H1 (cell line): ENCODE results near the gene MAGI2. TPM values are rescaled to one million over a fixed set of nuclear protein-coding genes. Genes with fewer than 3 reads are reported as not detected.

ENCODE experiments used
- CTCF ChIA-PET: fragments of 300-600 bp; sonication (Branson Sonifier 250); formaldehyde crosslinking; loops from one replicate; lab custom pipeline; 2021; ENCODE audit not compliant: partially characterized antibody; lab: Charles Lee
- POLR2A ChIA-PET: fragments of 300-600 bp; sonication (Branson Sonifier 250); formaldehyde crosslinking; loops from one replicate; lab custom pipeline; 2021; ENCODE audit warnings: inconsistent platforms; ENCODE audit not compliant: partially characterized antibody; lab: Charles Lee
- DNase-seq, 2 experiments: peaks; one replicate each; pipeline versions ENCODE4 v3.0.0 to v3.0.0-alpha.2; 2010 to 2022; ENCODE audit warnings: low spot score in 2 of 2, low read depth in 1 of 2, mixed read lengths in 1 of 2
- FAIRE-seq: peaks from 2 replicates; lab custom pipeline; 2011; peaks lifted over from hg19 to GRCh38; lab: Jason Lieb, UNC
- H2AFZ ChIP-seq: 2 replicates; pipeline ENCODE4 v1.8.1; 2012; ENCODE audit warnings: low read length, inconsistent platforms
- H2AK5ac ChIP-seq: 2 replicates; pipeline ENCODE4 v1.6.1; 2013; ENCODE audit warnings: low read depth, low read length
- H2BK120ac ChIP-seq: replicated peaks from 2 replicates; pipeline ENCODE3; 2013; ENCODE audit warnings: low read depth, low read length, inconsistent platforms
- H2BK12ac ChIP-seq: 2 replicates; pipeline ENCODE4 v1.6.1; 2013; ENCODE audit warnings: low read depth, low read length
- H2BK15ac ChIP-seq: 2 replicates; pipeline ENCODE4 v1.6.1; 2013; ENCODE audit warnings: low read length
- H2BK20ac ChIP-seq: 2 replicates; pipeline ENCODE4 v1.6.1; 2013; ENCODE audit warnings: low read length
- H2BK5ac ChIP-seq: 2 replicates; pipeline ENCODE4 v1.6.1; 2013; ENCODE audit warnings: low read depth, low read length
- H3K14ac ChIP-seq: 2 replicates; pipeline ENCODE4 v1.6.1; 2013; ENCODE audit warnings: inconsistent platforms; ENCODE audit not compliant: insufficient read length
- H3K18ac ChIP-seq: 2 replicates; pipeline ENCODE4 v1.6.1; 2013; ENCODE audit warnings: low read length; ENCODE audit errors: extremely low read depth
- H3K23ac ChIP-seq: 2 replicates; pipeline ENCODE4 v1.6.1; 2013; ENCODE audit warnings: inconsistent platforms; ENCODE audit not compliant: insufficient read length
- H3K23me2 ChIP-seq: 2 replicates; pipeline ENCODE4 v1.6.1; 2013; ENCODE audit warnings: low read depth, low read length
- H3K27ac ChIP-seq: 2 replicates; pipeline ENCODE4 v1.6.1; 2011; ENCODE audit warnings: low read depth, low read length, inconsistent platforms
- H3K27me3 ChIP-seq, 4 experiments: replicated peaks in 1 of 4; 1 replicate in 1 of 4; 2 replicates in 3 of 4; pipeline versions ENCODE4 v1.6.1 to v1.8.1; 2011 to 2013; ENCODE audit warnings: low read length in 3 of 4, mild to moderate bottlenecking in 3 of 4, inconsistent platforms in 2 of 4, mixed read lengths in 2 of 4, moderate library complexity in 1 of 4; ENCODE audit not compliant: control insufficient read depth in 3 of 4, insufficient read depth in 3 of 4; ENCODE audit errors: extremely low read depth in 1 of 4
- H3K36me3 ChIP-seq, 4 experiments: 2 replicates each; pipeline versions ENCODE4 v1.6.1 to v1.8.1; 2011 to 2013; ENCODE audit warnings: mild to moderate bottlenecking in 4 of 4, low read length in 3 of 4, moderate library complexity in 2 of 4, control low read depth in 1 of 4, inconsistent platforms in 1 of 4; ENCODE audit not compliant: insufficient read depth in 4 of 4, control insufficient read depth in 2 of 4
- H3K4ac ChIP-seq: replicated peaks from 2 replicates; pipeline ENCODE3; 2013; ENCODE audit warnings: low read length, low read depth, mixed read lengths, inconsistent platforms; ENCODE audit not compliant: insufficient read length
- H3K4me1 ChIP-seq, 4 experiments: replicated peaks in 1 of 4; 1 replicate in 1 of 4; 2 replicates in 3 of 4; pipeline versions ENCODE4 v1.6.1 to v1.8.1; 2011 to 2013; ENCODE audit warnings: low read length in 3 of 4, inconsistent platforms in 2 of 4, mixed read lengths in 1 of 4; ENCODE audit not compliant: insufficient read depth in 4 of 4, control insufficient read depth in 3 of 4
- H3K4me2 ChIP-seq, 2 experiments: 2 replicates each; pipeline versions ENCODE4 v1.6.1 to v1.8.1; 2011 to 2013; ENCODE audit warnings: low read depth in 2 of 2, low read length in 2 of 2, control low read depth in 1 of 2, inconsistent platforms in 1 of 2, mild to moderate bottlenecking in 1 of 2; ENCODE audit not compliant: insufficient read depth in 1 of 2
- H3K4me3 ChIP-seq, 4 experiments: fragments of 200-600, 300-600 bp in 1 of 4; sonication (generic), shearing (Covaris generic), sonication (Bioruptor Twin) in 1 of 4; 2 replicates each; pipeline versions ENCODE4 v1.5.1 to v1.8.1; 2011 to 2016; ENCODE audit warnings: low read length in 4 of 4, low read depth in 3 of 4, control low read depth in 2 of 4, inconsistent platforms in 2 of 4, mild to moderate bottlenecking in 2 of 4, mixed read lengths in 1 of 4, moderate library complexity in 1 of 4; ENCODE audit not compliant: insufficient read depth in 2 of 4; ENCODE audit errors: extremely low read depth in 1 of 4
- H3K56ac ChIP-seq: replicated peaks from 2 replicates; pipeline ENCODE3; 2013; ENCODE audit warnings: low read depth, mild to moderate bottlenecking, mixed read lengths, low read length, inconsistent platforms; ENCODE audit not compliant: insufficient read length
- H3K79me1 ChIP-seq: 2 replicates; pipeline ENCODE4 v1.6.1; 2013; ENCODE audit warnings: low read depth, low read length, control low read depth
- H3K79me2 ChIP-seq, 2 experiments: 2 replicates each; pipeline versions ENCODE4 v1.6.1 to v1.8.1; 2012 to 2013; ENCODE audit warnings: low read length in 2 of 2, mild to moderate bottlenecking in 2 of 2, inconsistent platforms in 1 of 2; ENCODE audit not compliant: insufficient read depth in 2 of 2, control insufficient read depth in 1 of 2
- H3K9ac ChIP-seq, 4 experiments: replicated peaks in 1 of 4; 1 replicate in 1 of 4; 2 replicates in 3 of 4; pipeline versions ENCODE4 v1.6.1 to v1.8.1; 2011 to 2013; ENCODE audit warnings: low read depth in 3 of 4, low read length in 3 of 4, control low read depth in 2 of 4, mild to moderate bottlenecking in 2 of 4, moderate library complexity in 2 of 4, inconsistent platforms in 1 of 4; ENCODE audit errors: extremely low read depth in 1 of 4
- H3K9me3 ChIP-seq, 2 experiments: 2 replicates each; pipeline versions ENCODE4 v1.6.1 to v1.8.1; 2012 to 2013; ENCODE audit warnings: mild to moderate bottlenecking in 2 of 2, moderate library complexity in 2 of 2, control low read depth in 1 of 2, inconsistent platforms in 1 of 2, low read depth in 1 of 2, low read length in 1 of 2, mixed read lengths in 1 of 2; ENCODE audit not compliant: insufficient read depth in 2 of 2
- H4K20me1 ChIP-seq, 2 experiments: replicated peaks in 1 of 2; 2 replicates each; pipeline versions ENCODE3 to v1.8.1; 2011 to 2013; ENCODE audit warnings: inconsistent platforms in 2 of 2, low read length in 2 of 2, mild to moderate bottlenecking in 1 of 2; ENCODE audit not compliant: insufficient read depth in 2 of 2, control insufficient read depth in 1 of 2
- H4K5ac ChIP-seq: 2 replicates; pipeline ENCODE4 v1.6.1; 2013; ENCODE audit warnings: low read length, low read depth, mixed read lengths, inconsistent platforms; ENCODE audit not compliant: insufficient read length
- H4K8ac ChIP-seq: 2 replicates; pipeline ENCODE4 v1.8.0; 2013; ENCODE audit warnings: mild to moderate bottlenecking, moderate library complexity, low read length, inconsistent platforms; ENCODE audit not compliant: insufficient read depth; ENCODE audit errors: extremely low read depth
- H4K91ac ChIP-seq: replicated peaks from 2 replicates; pipeline ENCODE3; 2013; ENCODE audit warnings: low read length, mixed read lengths, inconsistent platforms; ENCODE audit not compliant: insufficient read length
- BRCA1 ChIP-seq: IDR thresholded peaks from 2 replicates; pipeline ENCODE4 v1.6.1; 2012; ENCODE audit warnings: low read depth, low read length, improper control_type of control experiment
- GABPA ChIP-seq: IDR thresholded peaks from 2 replicates; pipeline ENCODE4 v1.6.1; 2011; ENCODE audit warnings: mild to moderate bottlenecking, low read length, moderate library complexity, borderline replicate concordance; ENCODE audit not compliant: insufficient read depth
- GTF2F1 ChIP-seq: IDR thresholded peaks from 2 replicates; pipeline ENCODE4 v1.6.1; 2012; ENCODE audit warnings: low read depth, low read length, improper control_type of control experiment, borderline replicate concordance
- HDAC2 ChIP-seq, 2 experiments: fragments of 300-600 bp in 1 of 2; sonication (generic) in 1 of 2; IDR thresholded peaks; 2 replicates each; pipeline ENCODE4 v1.6.1; 2011 to 2012; ENCODE audit warnings: low read depth in 2 of 2, low read length in 2 of 2, mild to moderate bottlenecking in 2 of 2, moderate library complexity in 2 of 2, borderline replicate concordance in 1 of 2, inconsistent platforms in 1 of 2
- JUN ChIP-seq: IDR thresholded peaks from 2 replicates; pipeline ENCODE4 v1.6.1; 2011; ENCODE audit warnings: low read depth, mild to moderate bottlenecking, improper control_type of control experiment, low read length
- NANOG ChIP-seq: IDR thresholded peaks from 2 replicates; pipeline ENCODE4 v1.6.1; 2011; ENCODE audit warnings: low read length, low read depth, mild to moderate bottlenecking, inconsistent platforms; ENCODE audit not compliant: insufficient read depth, poor library complexity, severe bottlenecking
- NRF1 ChIP-seq: IDR thresholded peaks from 2 replicates; pipeline ENCODE4 v1.6.1; 2011; ENCODE audit warnings: mild to moderate bottlenecking, low read depth, low read length, improper control_type of control experiment
- SIN3A ChIP-seq, 2 experiments: IDR thresholded peaks in 1 of 2; conservative IDR thresholded peaks in 1 of 2; 2 replicates each; pipeline ENCODE4 v1.6.1; 2011 to 2012; ENCODE audit warnings: low read length in 2 of 2, improper control_type of control experiment in 1 of 2, low read depth in 1 of 2, mild to moderate bottlenecking in 1 of 2
- SP2 ChIP-seq: IDR thresholded peaks from 2 replicates; pipeline ENCODE4 v1.6.1; 2012; ENCODE audit warnings: mild to moderate bottlenecking, low read length, inconsistent platforms
- TAF7 ChIP-seq: optimal IDR thresholded peaks from 2 replicates; pipeline ENCODE3; 2011; ENCODE audit warnings: low read depth, mild to moderate bottlenecking, inconsistent platforms, low read length, moderate library complexity, borderline replicate concordance
- WGBS, 2 experiments: shearing (Covaris generic) in 1 of 2; methylation state at CpG; one replicate each; pipeline versions ENCODE4 v1.1.6 to v1.1.7; 2013 to 2015; ENCODE audit warnings: low lambda C conversion rate in 2 of 2, mixed read lengths in 2 of 2, inconsistent platforms in 1 of 2, low coverage in 1 of 2, missing lambda C conversion rate in 1 of 2; ENCODE audit not compliant: insufficient replicate concordance in 2 of 2, insufficient coverage in 1 of 2, insufficient read length in 1 of 2; ENCODE audit errors: extremely low coverage in 1 of 2, missing lambda C conversion rate in 1 of 2; 5-methylcytosine and 5-hydroxymethylcytosine counted together
- polyA plus RNA-seq, 7 experiments: library from polyadenylated mRNA; depleted of rRNA in 3 of 7; stranded (reverse) in 5 of 7; unstranded in 2 of 7; fragments of >200 nt in 5 of 7; fragments of 200-250 nt in 2 of 7; gene quantifications; 1 replicate in 5 of 7; 2 replicates in 1 of 7; 4 replicates in 1 of 7; pipeline versions ENCODE4 v1.2.1 to v1.2.3, GENCODE V29; 2011 to 2013; ENCODE audit warnings: missing spikeins in 2 of 7, mixed read lengths in 2 of 7
- total RNA-seq: library from RNA; stranded (reverse); fragmentation: NEBNext Ultra II Directional; extraction: Animal tissue kit (Norgen Biotek cat#: 25700); gene quantifications from 2 replicates; pipeline ENCODE4 v1.2.1, GENCODE V29; 2021
- TF ChIP-seq, protein P1 (sequence below): IDR thresholded peaks from 2 replicates; pipeline ENCODE4 v1.6.1; 2012; ENCODE audit warnings: inconsistent platforms

The MAGI2 gene
- total and polyA plus RNA-seq, 2 of the 8 experiments (the other 6 are each of a cell fraction or from before 2014, with no cell fraction given): 6.0 to 27.3 TPM

DNA sequence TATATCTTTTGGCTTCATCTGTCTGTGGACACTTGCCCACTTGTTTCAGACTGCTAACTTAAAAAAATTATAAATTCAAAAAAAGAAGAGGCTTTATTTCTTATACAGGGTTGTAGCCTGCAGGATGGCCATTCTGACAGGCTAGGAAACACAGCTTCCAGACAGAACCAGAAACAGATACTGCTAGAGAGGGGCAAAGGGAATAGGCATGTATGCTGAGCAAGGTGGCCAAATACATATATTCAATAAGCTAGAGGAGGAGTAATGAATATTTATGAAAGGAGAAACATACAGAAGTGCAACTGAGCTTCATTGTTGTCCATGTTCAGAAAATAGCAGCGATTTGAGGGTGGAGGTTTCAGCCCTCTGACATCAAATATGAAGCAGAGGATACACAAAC is 22.0 kb upstream of the MAGI2 start:
- DNase-seq (no peak), FAIRE-seq (no peak)
- no peak overlapping the region for H4K5ac ChIP-seq
- H3K23ac ChIP-seq: no peak overlapping the region
- no peaks in the 10 kb centered on the region for H3K23me2 ChIP-seq
- no peak overlapping the region for H3K4me2 ChIP-seq
- H3K79me1 ChIP-seq: no peaks in the 10 kb centered on the region
- H3K9me3 ChIP-seq: no peaks in the 10 kb centered on the region
- no peak overlapping the region for H4K8ac ChIP-seq
- H3K14ac ChIP-seq: no peak overlapping the region
- no peak overlapping the region for H2BK5ac ChIP-seq
- H2BK120ac ChIP-seq: no peak overlapping the region
- CTCF ChIA-PET: no interaction called here
- H2BK20ac ChIP-seq: no peak overlapping the region
- H3K4ac ChIP-seq: no peak overlapping the region
- no peak overlapping the region for H2AFZ ChIP-seq
- no peak overlapping the region for H2BK12ac ChIP-seq
- H4K20me1 ChIP-seq: no peaks in the 10 kb centered on the region
- H3K27ac ChIP-seq: no peak overlapping the region
- H3K4me1 ChIP-seq: no peaks in the 10 kb centered on the region
- no peak overlapping the region for H3K9ac ChIP-seq
- H3K18ac ChIP-seq: no peak overlapping the region
- WGBS, 2 experiments: 100% methylated on average over 1 of the region's 1 CpG; no CpG with 5 or more reads in 1 of the 2 experiments
- H2BK15ac ChIP-seq: no peak overlapping the region
- no peaks in the 10 kb centered on the region for H3K79me2 ChIP-seq
- no peak overlapping the region for H4K91ac ChIP-seq
- no peak overlapping the region for H3K56ac ChIP-seq
- no peak overlapping the region for H2AK5ac ChIP-seq
- H3K36me3 ChIP-seq: no peaks in the 10 kb centered on the region
- no peak overlapping the region for H3K4me3 ChIP-seq
- TF ChIP-seq GABPA (no peak), TAF7 (no peak), JUN (no peak), SP2 (no peak), HDAC2 (IDR thresholded peaks at IDR 0.05; ENCODE audit: borderline replicate concordance in 1 of 2, low read depth in 2 of 2, low read length in 2 of 2) (no peak), NANOG (no peak), GTF2F1 (no peak), NRF1 (no peak), BRCA1 (no peak), SIN3A (conservative IDR thresholded peaks at IDR 0.05 in 1 of 2, IDR thresholded peaks at IDR 0.05 in 1 of 2; ENCODE audit: low read depth in 1 of 2, low read length in 2 of 2) (no peak)
- TF ChIP-seq, protein P1, sequence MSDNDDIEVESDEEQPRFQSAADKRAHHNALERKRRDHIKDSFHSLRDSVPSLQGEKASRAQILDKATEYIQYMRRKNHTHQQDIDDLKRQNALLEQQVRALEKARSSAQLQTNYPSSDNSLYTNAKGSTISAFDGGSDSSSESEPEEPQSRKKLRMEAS: no peak
- TF ChIP-seq, all 59 proteins: peak for 0
- no peaks in the 10 kb centered on the region for H3K27me3 ChIP-seq
- POLR2A ChIA-PET: no interaction called here
